ENCODE measurements around the gene AGAP1. TPM values are rescaled to one million over a fixed set of nuclear protein-coding genes. Genes with fewer than 3 reads are reported as not detected.
A peak's percentile ranks its signal among the peaks of the same experiment; 100 is the strongest.

The AGAP1 gene
- total RNA-seq, 6 experiments from 2014 or later: 8.1 to 11.2 (median 9.8) TPM

- H3K27me3 ChIP-seq: no peaks in the 10 kb centered on the region
- H3K36me3 ChIP-seq: no peaks in the 10 kb centered on the region
- H3K4me3 ChIP-seq: no peak overlapping the region
- DNase-seq: no peak
- 91% methylated on average over 18 of the region's 19 CpGs for WGBS (ENCODE audit: insufficient coverage, low coverage, low lambda C conversion rate, missing lambda C conversion rate)
- TF ChIP-seq CTCF (IDR thresholded peaks at IDR 0.05) (no peak), POLR2A (IDR thresholded peaks at IDR 0.05) (no peak)
- no peak for ATAC-seq
- H3K27ac ChIP-seq: no peak overlapping the region
- no peaks in the 10 kb centered on the region for H3K9me3 ChIP-seq
- H3K4me1 ChIP-seq: no peaks in the 10 kb centered on the region
- intact Hi-C loops (cut with DNase I): no loop called here
Observed at GRCh38 chr2:235917506-235917905, 423.7 kb downstream of the AGAP1 start.

- 67% methylated on average over 1 of the region's 8 CpGs for WGBS (ENCODE audit: insufficient coverage, low coverage, low lambda C conversion rate, missing lambda C conversion rate)
- Histone ChIP-seq H3K4me1 (no peaks in the 10 kb centered on the region), H3K36me3 (no peaks in the 10 kb centered on the region), H3K27me3 (no peaks in the 10 kb centered on the region), H3K27ac (no peak overlapping the region), H3K4me3 (no peak overlapping the region), H3K9me3 (no peaks in the 10 kb centered on the region)
- DNase-seq (no peak), ATAC-seq (no peak)
- intact Hi-C loops (cut with DNase I): no loop called here
- TF ChIP-seq POLR2A (IDR thresholded peaks at IDR 0.05) (no peak), CTCF (IDR thresholded peaks at IDR 0.05) (no peak)
Observed at GRCh38 chr2:235918876-235919275, 425.0 kb downstream of the AGAP1 start.

- WGBS (ENCODE audit: insufficient coverage, low coverage, low lambda C conversion rate, missing lambda C conversion rate): 98% methylated on average over 7 of the region's 7 CpGs
- Histone ChIP-seq H3K4me3 (no peak overlapping the region), H3K4me1 (no peaks in the 10 kb centered on the region), H3K27ac (no peak overlapping the region), H3K9me3 (no peaks in the 10 kb centered on the region), H3K36me3 (no peaks in the 10 kb centered on the region), H3K27me3 (no peaks in the 10 kb centered on the region)
- TF ChIP-seq POLR2A (IDR thresholded peaks at IDR 0.05) (no peak), CTCF (IDR thresholded peaks at IDR 0.05) (no peak)
- ATAC-seq: no peak
- intact Hi-C loops (cut with DNase I): no loop called here
- DNase-seq: no peak
Observed at GRCh38 chr2:235920216-235920865, 426.5 kb downstream of the AGAP1 start.

GRCh38 chr2:235921508-235922191 is 427.8 kb downstream of the AGAP1 start:
- DNase-seq: no peak
- Histone ChIP-seq H3K9me3 (no peaks in the 10 kb centered on the region), H3K4me1 (no peaks in the 10 kb centered on the region), H3K27ac (no peak overlapping the region), H3K27me3 (no peaks in the 10 kb centered on the region), H3K36me3 (no peaks in the 10 kb centered on the region), H3K4me3 (no peak overlapping the region)
- intact Hi-C loops (cut with DNase I): no loop called here
- WGBS (ENCODE audit: insufficient coverage, low coverage, low lambda C conversion rate, missing lambda C conversion rate): 86% methylated on average over 14 of the region's 15 CpGs
- ATAC-seq: peak in 1 of 4 donors; percentile 72
- TF ChIP-seq CTCF (IDR thresholded peaks at IDR 0.05): no peak
- no peak for TF ChIP-seq POLR2A (IDR thresholded peaks at IDR 0.05)

All from right lobe of liver (tissue), 6 donors.